ENCODE results near the gene ALK.

Gene ALK

GRCh38 chr2:29522951-29523669, 398.3 kb downstream of the ALK start:
- DNase-seq = no peak

GRCh38 chr2:29520001-29520400, 401.4 kb downstream of the ALK start:
- no peak for DNase-seq

GRCh38 chr2:29519338-29519925, 402.0 kb downstream of the ALK start:
- no peak for DNase-seq

GRCh38 chr2:29518646-29519337, 402.6 kb downstream of the ALK start:
- no peak for DNase-seq

- no peak for DNase-seq
Observed at GRCh38 chr2:29518010-29518409, 403.4 kb downstream of the ALK start.

- DNase-seq = no peak
Observed at GRCh38 chr2:29517413-29517812, 404.0 kb downstream of the ALK start.

- no peak for DNase-seq
Observed at GRCh38 chr2:29516767-29517166, 404.6 kb downstream of the ALK start.

- DNase-seq = no peak
Observed at GRCh38 chr2:29509878-29510277, 411.5 kb downstream of the ALK start.

GRCh38 chr2:29509397-29509796, 412.0 kb downstream of the ALK start:
- DNase-seq = no peak

GRCh38 chr2:29504746-29505145, 416.6 kb downstream of the ALK start:
- DNase-seq = no peak

GRCh38 chr2:29502460-29502911, 418.9 kb downstream of the ALK start:
- DNase-seq = no peak

- no peak for DNase-seq
Observed at GRCh38 chr2:29497375-29497774, 424.0 kb downstream of the ALK start.

GRCh38 chr2:29496198-29496597, 425.2 kb downstream of the ALK start:
- DNase-seq = no peak

- no peak for DNase-seq
Observed at GRCh38 chr2:29495536-29496060, 425.8 kb downstream of the ALK start.

GRCh38 chr2:29495068-29495467, 426.3 kb downstream of the ALK start:
- DNase-seq = no peak

- no peak for DNase-seq
Observed at GRCh38 chr2:29492701-29493100, 428.7 kb downstream of the ALK start.

GRCh38 chr2:29490045-29490444, 431.3 kb downstream of the ALK start:
- DNase-seq = no peak

- DNase-seq = no peak
Observed at GRCh38 chr2:29489568-29489967, 431.8 kb downstream of the ALK start.

GRCh38 chr2:29487967-29488555, 433.3 kb downstream of the ALK start:
- DNase-seq = no peak

GRCh38 chr2:29485631-29486030, 435.8 kb downstream of the ALK start:
- DNase-seq = no peak

GRCh38 chr2:29485117-29485516, 436.3 kb downstream of the ALK start:
- DNase-seq = no peak

- no peak for DNase-seq
Observed at GRCh38 chr2:29482867-29483266, 438.5 kb downstream of the ALK start.

- DNase-seq = no peak
Observed at GRCh38 chr2:29482348-29482747, 439.0 kb downstream of the ALK start.

- DNase-seq = no peak
Observed at GRCh38 chr2:29481313-29481712, 440.1 kb downstream of the ALK start.
